ENCODE measurements around the gene AKAP7. TPM values are rescaled to one million over a fixed set of nuclear protein-coding genes. Genes with fewer than 3 reads are reported as not detected.

The AKAP7 gene
- polyA plus RNA-seq, 1 donor (not counting 4 experiments of a cell fraction or from before 2014, with no cell fraction given) = 1.7 TPM

DNA sequence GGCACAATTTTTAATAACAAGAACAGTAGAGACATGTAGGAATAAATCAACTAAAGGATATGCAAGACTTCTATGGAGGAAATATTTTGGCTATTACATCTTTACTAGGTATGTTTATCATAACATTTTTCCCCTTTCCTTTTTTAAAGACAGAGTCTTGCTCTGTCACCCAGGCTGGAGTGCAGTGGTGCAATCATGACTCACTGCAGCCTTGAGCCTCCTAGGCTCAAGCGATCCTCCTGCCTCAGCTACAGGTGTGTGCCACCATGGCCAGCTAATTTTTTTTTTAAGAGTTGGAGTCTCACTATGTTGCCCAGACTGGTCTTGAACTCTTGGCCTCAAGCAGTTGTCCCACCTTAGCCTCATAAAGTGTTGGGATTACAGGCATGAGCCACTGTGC is 37.0 kb downstream of the AKAP7 start:
- dilution Hi-C loops (cut with MboI; ENCODE audit: extremely low pct_ligation_motif_present, low sequenced_read_pairs) = no loop called here
- H3K9me1 ChIP-seq (ENCODE audit: control insufficient read depth, extremely low read depth, insufficient read depth, low read length) = no peaks in the 10 kb centered on the region
- no peak for FAIRE-seq

DNA sequence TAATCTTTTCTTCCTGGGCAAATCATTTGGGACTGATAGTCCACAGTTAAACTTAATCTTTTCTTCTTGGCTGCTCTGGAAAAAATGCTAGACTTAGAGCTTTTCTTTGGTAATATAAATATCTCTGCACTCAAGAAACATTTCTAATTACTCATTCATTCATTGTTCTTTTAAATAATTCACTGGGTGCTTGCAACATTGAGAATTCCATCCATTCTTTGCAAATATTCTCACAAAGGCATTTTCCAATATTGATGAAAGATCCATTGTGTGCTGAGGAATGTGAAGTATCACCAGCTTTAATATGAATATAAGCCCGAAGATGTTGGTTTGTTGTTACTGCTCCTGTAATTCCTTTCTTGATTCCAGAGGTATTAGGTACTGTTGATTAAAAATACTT is 38.4 kb downstream of the AKAP7 start:
- TF ChIP-seq, protein P1, sequence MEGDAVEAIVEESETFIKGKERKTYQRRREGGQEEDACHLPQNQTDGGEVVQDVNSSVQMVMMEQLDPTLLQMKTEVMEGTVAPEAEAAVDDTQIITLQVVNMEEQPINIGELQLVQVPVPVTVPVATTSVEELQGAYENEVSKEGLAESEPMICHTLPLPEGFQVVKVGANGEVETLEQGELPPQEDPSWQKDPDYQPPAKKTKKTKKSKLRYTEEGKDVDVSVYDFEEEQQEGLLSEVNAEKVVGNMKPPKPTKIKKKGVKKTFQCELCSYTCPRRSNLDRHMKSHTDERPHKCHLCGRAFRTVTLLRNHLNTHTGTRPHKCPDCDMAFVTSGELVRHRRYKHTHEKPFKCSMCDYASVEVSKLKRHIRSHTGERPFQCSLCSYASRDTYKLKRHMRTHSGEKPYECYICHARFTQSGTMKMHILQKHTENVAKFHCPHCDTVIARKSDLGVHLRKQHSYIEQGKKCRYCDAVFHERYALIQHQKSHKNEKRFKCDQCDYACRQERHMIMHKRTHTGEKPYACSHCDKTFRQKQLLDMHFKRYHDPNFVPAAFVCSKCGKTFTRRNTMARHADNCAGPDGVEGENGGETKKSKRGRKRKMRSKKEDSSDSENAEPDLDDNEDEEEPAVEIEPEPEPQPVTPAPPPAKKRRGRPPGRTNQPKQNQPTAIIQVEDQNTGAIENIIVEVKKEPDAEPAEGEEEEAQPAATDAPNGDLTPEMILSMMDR (optimal IDR thresholded peaks at IDR 0.05 in 1 of 3, IDR thresholded peaks at IDR 0.05 in 1 of 3, conservative IDR thresholded peaks at IDR 0.05 in 1 of 3; ENCODE audit: extremely low read depth in 1 of 3, insufficient read depth in 2 of 3, low read length in 3 of 3) = no peak
- TF ChIP-seq EZH2 (IDR thresholded peaks at IDR 0.05; ENCODE audit: low read length) = no peak
- Histone ChIP-seq H3K27me3 (ENCODE audit: control insufficient read depth, extremely low read depth, insufficient read depth, low read length) (no peaks in the 10 kb centered on the region), H3K36me3 (ENCODE audit: control insufficient read depth in 2 of 2, extremely low read depth in 1 of 2, insufficient read depth in 2 of 2, low read length in 2 of 2) (no peaks in the 10 kb centered on the region), H3K9ac (ENCODE audit: control insufficient read depth, extremely low read depth, insufficient read depth, low read length) (no peak overlapping the region), H3K4me2 (ENCODE audit: control insufficient read depth, extremely low read depth, insufficient read depth, low read depth, low read length) (no peak overlapping the region), H4K20me1 (ENCODE audit: control insufficient read depth, extremely low read depth, insufficient read depth, low read length) (no peaks in the 10 kb centered on the region), H3K27ac (ENCODE audit: control insufficient read depth, insufficient read depth, low read length) (no peak overlapping the region), H3K9me3 (ENCODE audit: control insufficient read depth, low read depth, low read length) (no peaks in the 10 kb centered on the region), H3K4me3 (ENCODE audit: control insufficient read depth in 2 of 3, extremely low read depth in 1 of 3, insufficient read depth in 2 of 3, low read depth in 1 of 3, low read length in 3 of 3) (no peak overlapping the region), H3K79me2 (ENCODE audit: control insufficient read depth, insufficient read depth, low read length) (no peaks in the 10 kb centered on the region), H2AFZ (ENCODE audit: control insufficient read depth, low read length) (no peak overlapping the region), H3K4me1 (ENCODE audit: control insufficient read depth, extremely low read depth, insufficient read depth, low read length) (no peaks in the 10 kb centered on the region), H3K9me1 (ENCODE audit: control insufficient read depth, extremely low read depth, insufficient read depth, low read length) (no peaks in the 10 kb centered on the region)
- dilution Hi-C loops (cut with MboI; ENCODE audit: extremely low pct_ligation_motif_present, low sequenced_read_pairs) = no loop called here
- DNase-seq (ENCODE audit: low read depth, low spot score) (no peak), FAIRE-seq (no peak)

More for the DNA sequence above, 37.0 kb downstream of the AKAP7 start:
- Histone ChIP-seq H2AFZ (ENCODE audit: control insufficient read depth, low read length) (no peak overlapping the region), H3K4me1 (ENCODE audit: control insufficient read depth, extremely low read depth, insufficient read depth, low read length) (no peaks in the 10 kb centered on the region), H4K20me1 (ENCODE audit: control insufficient read depth, extremely low read depth, insufficient read depth, low read length) (no peaks in the 10 kb centered on the region), H3K9me3 (ENCODE audit: control insufficient read depth, low read depth, low read length) (no peaks in the 10 kb centered on the region), H3K9ac (ENCODE audit: control insufficient read depth, extremely low read depth, insufficient read depth, low read length) (no peak overlapping the region), H3K27me3 (ENCODE audit: control insufficient read depth, extremely low read depth, insufficient read depth, low read length) (no peaks in the 10 kb centered on the region), H3K79me2 (ENCODE audit: control insufficient read depth, insufficient read depth, low read length) (no peaks in the 10 kb centered on the region), H3K27ac (ENCODE audit: control insufficient read depth, insufficient read depth, low read length) (no peak overlapping the region), H3K36me3 (ENCODE audit: control insufficient read depth in 2 of 2, extremely low read depth in 1 of 2, insufficient read depth in 2 of 2, low read length in 2 of 2) (no peaks in the 10 kb centered on the region), H3K4me3 (ENCODE audit: control insufficient read depth in 2 of 3, extremely low read depth in 1 of 3, insufficient read depth in 2 of 3, low read depth in 1 of 3, low read length in 3 of 3) (no peak overlapping the region), H3K4me2 (ENCODE audit: control insufficient read depth, extremely low read depth, insufficient read depth, low read depth, low read length) (no peak overlapping the region)
- DNase-seq (ENCODE audit: low read depth, low spot score) = no peak
- TF ChIP-seq, protein P1 (optimal IDR thresholded peaks at IDR 0.05 in 1 of 3, IDR thresholded peaks at IDR 0.05 in 1 of 3, conservative IDR thresholded peaks at IDR 0.05 in 1 of 3; ENCODE audit: extremely low read depth in 1 of 3, insufficient read depth in 2 of 3, low read length in 3 of 3) = no peak
- no peak for TF ChIP-seq EZH2 (IDR thresholded peaks at IDR 0.05; ENCODE audit: low read length)
